Progenitor cell of endocrine pancreas (in vitro differentiated cells): Measurements from ENCODE around the gene CXCL16. TPM values are rescaled to one million over a fixed set of nuclear protein-coding genes. Genes with fewer than 3 reads are reported as not detected.

Source experiments
- DNase-seq: peaks from one replicate; pipeline ENCODE4 v3.0.0; 2021; ENCODE audit warnings: low spot score; ENCODE audit not compliant: unreplicated experiment
- H3K27ac Mint-ChIP-seq: 2 replicates; pipeline ENCODE4 v1.8.0; 2021; ENCODE audit warnings: mild to moderate bottlenecking, moderate library complexity, mixed read lengths
- H3K27me3 Mint-ChIP-seq: 2 replicates; pipeline ENCODE4 v1.8.0; 2021; ENCODE audit warnings: mixed read lengths
- H3K36me3 Mint-ChIP-seq: 2 replicates; pipeline ENCODE4 v1.8.0; 2022; ENCODE audit warnings: mixed read lengths; ENCODE audit not compliant: insufficient read depth
- H3K4me1 Mint-ChIP-seq: 2 replicates; pipeline ENCODE4 v1.8.0; 2021; ENCODE audit warnings: low read depth, mixed read lengths
- H3K4me3 Mint-ChIP-seq: 2 replicates; pipeline ENCODE4 v1.8.0; 2021; ENCODE audit warnings: low read depth, mild to moderate bottlenecking, moderate library complexity, mixed read lengths
- H3K9me3 Mint-ChIP-seq: 2 replicates; pipeline ENCODE4 v1.8.0; 2021; ENCODE audit warnings: low read depth, mixed read lengths
- long read RNA-seq: library from polyadenylated mRNA; unstranded; transcript quantifications from one replicate; pipeline ENCODE4 v2.0.0, GENCODE V29; 2020
- total RNA-seq: library from RNA; stranded (reverse); gene quantifications from 2 replicates; pipeline ENCODE4 v1.2.1, GENCODE V29; 2021
- TF ChIP-seq, protein P1 (sequence below): fragments of 200-600 bp; sonication (generic); IDR thresholded peaks from one replicate; pipeline ENCODE4 v1.5.0; 2021; ENCODE audit warnings: antibody characterized with exemption, mild to moderate bottlenecking; ENCODE audit not compliant: unreplicated experiment

CXCL16 gene
- total RNA-seq, result 4.0 and 4.3 TPM in 2 replicates
- long read RNA-seq, result 0 reads

- Mint-ChIP-seq H3K27me3 (peaks cover 80% of the 10 kb centered on the region), H3K4me1 (peaks cover 6% of the 10 kb centered on the region), H3K36me3 (no peaks in the 10 kb centered on the region), H3K27ac (peak within 1 kb of the TSS; percentile 69), H3K4me3 (peak within 1 kb of the TSS; percentile 70), H3K9me3 (no peaks in the 10 kb centered on the region)
- TF ChIP-seq, protein P1, sequence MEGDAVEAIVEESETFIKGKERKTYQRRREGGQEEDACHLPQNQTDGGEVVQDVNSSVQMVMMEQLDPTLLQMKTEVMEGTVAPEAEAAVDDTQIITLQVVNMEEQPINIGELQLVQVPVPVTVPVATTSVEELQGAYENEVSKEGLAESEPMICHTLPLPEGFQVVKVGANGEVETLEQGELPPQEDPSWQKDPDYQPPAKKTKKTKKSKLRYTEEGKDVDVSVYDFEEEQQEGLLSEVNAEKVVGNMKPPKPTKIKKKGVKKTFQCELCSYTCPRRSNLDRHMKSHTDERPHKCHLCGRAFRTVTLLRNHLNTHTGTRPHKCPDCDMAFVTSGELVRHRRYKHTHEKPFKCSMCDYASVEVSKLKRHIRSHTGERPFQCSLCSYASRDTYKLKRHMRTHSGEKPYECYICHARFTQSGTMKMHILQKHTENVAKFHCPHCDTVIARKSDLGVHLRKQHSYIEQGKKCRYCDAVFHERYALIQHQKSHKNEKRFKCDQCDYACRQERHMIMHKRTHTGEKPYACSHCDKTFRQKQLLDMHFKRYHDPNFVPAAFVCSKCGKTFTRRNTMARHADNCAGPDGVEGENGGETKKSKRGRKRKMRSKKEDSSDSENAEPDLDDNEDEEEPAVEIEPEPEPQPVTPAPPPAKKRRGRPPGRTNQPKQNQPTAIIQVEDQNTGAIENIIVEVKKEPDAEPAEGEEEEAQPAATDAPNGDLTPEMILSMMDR, result no peak
- peak; percentile 51 for DNase-seq
These were observed at the start of gene CXCL16, which contains the start of gene ZMYND15 for GRCh38 chr17:4739122-4740024. Gene CXCL16, minus strand, starts transcription at chr17:4739928. Its CDS starts 589 bp downstream, at chr17:4739339. Gene ZMYND15, plus strand, starts transcription at chr17:4739833. Its CDS starts 716 bp downstream, at chr17:4740549.

DNA sequence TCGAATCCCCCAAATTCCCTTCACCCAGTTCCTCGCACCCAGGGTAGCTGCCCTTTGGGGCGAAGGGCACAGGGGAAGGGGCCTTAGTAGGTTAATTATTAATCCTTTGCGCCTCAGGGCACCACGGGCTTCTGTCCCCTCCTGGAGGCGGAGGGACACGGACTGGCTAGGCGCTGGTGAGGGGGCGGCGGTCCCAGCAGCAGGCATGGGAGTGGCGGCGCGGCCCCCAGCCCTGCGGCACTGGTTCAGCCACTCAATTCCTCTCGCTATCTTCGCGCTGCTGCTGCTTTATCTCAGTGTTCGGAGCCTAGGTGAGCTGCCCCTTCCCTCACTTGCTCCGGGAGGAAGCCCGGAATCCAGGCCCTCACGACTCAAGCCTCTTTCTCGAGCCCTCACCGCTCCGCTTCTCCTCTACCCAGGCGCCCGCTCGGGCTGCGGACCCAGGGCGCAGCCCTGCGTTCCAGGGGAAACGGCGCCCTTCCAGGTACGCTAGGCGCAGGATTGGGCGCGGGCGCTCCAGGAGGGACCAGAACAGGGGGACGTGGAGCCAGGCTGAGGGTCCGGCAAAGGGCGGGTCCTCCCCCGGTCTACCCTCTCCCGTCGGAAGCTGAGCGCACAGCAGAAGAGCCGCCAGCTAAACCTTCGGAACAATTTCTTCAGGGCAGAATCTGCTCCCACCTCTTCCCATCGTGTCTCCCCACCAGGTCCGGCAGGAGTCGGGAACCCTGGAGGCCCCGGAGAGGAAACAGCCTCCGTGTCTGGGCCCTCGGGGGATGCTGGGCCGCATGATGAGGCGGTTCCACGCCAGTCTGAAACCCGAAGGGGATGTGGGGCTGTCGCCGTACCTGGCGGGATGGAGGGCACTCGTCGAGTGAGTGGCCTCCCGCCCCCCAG lies 49.3 kb upstream of the CXCL16 start, which contains the start of gene GLTPD2:
Gene GLTPD2, plus strand, starts transcription at position 158 of the 894 bp plus-strand sequence. Its CDS starts 48 bp downstream, at position 206.
- H3K4me1 Mint-ChIP-seq, result peaks cover 13% of the 10 kb centered on the region
- no peaks in the 10 kb centered on the region for H3K9me3 Mint-ChIP-seq
- peaks cover 5% of the 10 kb centered on the region for H3K27me3 Mint-ChIP-seq
- H3K4me3 Mint-ChIP-seq, result peak within 1 kb of the TSS; percentile 81
- peak; percentile 15 for DNase-seq
- no peaks in the 10 kb centered on the region for H3K36me3 Mint-ChIP-seq
- TF ChIP-seq, protein P1, result no peak
- H3K27ac Mint-ChIP-seq, result peak within 1 kb of the TSS; percentile 94

DNA sequence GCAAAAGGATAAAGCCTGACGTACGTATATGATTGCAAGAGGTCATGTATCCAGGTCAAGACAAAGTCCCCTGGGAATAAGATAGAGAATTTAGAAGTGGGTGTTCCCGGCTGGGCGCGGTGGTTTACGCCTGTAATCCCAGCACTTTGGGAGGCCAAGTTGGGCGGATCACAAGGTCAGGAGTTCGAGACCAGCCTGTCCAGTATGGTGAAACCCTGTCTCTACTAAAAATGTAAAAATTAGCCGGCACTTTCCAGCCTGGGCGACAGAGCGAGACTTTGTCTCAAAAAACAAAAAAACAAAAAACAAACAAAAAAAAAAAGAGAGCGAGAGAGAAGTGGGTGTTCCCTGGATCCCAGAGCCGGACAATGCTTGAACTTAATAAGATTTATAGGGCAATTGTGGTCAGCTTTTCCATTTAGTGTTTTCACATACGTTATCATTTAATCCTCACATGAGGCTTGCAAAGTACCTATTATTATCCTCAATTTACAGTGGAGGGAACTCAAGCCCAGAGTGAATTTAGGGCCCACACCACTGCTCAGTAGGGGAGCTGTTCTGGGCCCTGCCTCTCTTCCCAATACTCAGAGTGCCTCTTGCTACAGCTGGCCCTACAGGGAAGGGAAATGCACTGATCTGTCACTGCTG lies 48.6 kb upstream of the CXCL16 start:
- peak overlapping the region; percentile 81 for H3K4me3 Mint-ChIP-seq
- TF ChIP-seq, protein P1, result no peak
- H3K9me3 Mint-ChIP-seq, result no peaks in the 10 kb centered on the region
- peak overlapping the region; percentile 49 for H3K27ac Mint-ChIP-seq
- peaks cover 2% of the 10 kb centered on the region for H3K27me3 Mint-ChIP-seq
- peaks cover 13% of the 10 kb centered on the region for H3K4me1 Mint-ChIP-seq
- no peaks in the 10 kb centered on the region for H3K36me3 Mint-ChIP-seq
- no peak for DNase-seq

DNA sequence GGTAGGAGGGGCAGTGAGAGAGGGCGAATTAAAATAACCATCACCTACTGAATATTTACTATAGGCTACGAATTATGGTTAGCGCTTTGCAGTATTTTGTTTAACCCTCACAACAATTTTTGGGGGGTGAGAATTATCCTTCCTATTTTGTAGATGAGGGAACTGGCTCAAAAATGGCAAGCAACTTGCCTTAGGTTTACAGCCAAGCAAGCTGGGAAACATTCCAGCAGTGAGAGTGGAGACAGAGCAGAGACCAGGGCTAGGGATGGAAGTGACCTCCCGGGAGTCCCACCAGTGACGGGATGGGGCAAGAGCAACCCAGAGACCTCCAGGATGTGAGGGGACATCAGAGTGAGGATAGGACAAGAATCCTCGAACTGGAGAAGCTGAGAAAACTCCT lies 46.8 kb upstream of the CXCL16 start:
- H3K9me3 Mint-ChIP-seq, result no peaks in the 10 kb centered on the region
- peaks cover 13% of the 10 kb centered on the region for H3K4me1 Mint-ChIP-seq
- H3K27ac Mint-ChIP-seq, result no peak overlapping the region
- no peaks in the 10 kb centered on the region for H3K36me3 Mint-ChIP-seq
- DNase-seq, result no peak
- H3K4me3 Mint-ChIP-seq, result no peak overlapping the region
- TF ChIP-seq, protein P1, result no peak
- H3K27me3 Mint-ChIP-seq, result peaks cover 8% of the 10 kb centered on the region
